ENCODE data around the gene EMID1.

DNA sequence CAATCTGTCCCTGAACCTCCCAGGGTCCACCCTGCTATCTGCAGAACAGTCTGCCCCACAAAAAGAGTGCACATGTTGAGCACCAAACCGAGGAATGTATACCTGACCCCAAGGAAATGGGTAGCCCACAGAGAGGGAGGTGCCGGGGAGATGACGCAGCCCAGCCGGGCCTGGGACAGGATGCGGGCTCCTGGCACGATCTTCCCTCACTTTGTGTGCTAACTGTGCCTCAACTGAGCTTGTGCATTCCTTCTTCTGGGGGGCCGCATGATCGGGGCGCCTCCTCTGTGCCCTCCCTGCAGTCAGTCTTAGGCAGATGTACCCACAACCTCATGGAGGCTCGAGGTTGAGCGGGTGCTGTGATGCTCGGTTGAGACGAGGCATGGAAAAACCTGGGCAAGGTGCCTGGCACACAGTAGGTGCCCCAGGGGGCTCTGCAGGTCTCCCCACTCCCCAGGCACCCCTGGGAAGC, 103.1 kb downstream of the EMID1 start:
- no peak for TF ChIP-seq POLR2A (IDR thresholded peaks at IDR 0.05)
- TF ChIP-seq, protein P1, sequence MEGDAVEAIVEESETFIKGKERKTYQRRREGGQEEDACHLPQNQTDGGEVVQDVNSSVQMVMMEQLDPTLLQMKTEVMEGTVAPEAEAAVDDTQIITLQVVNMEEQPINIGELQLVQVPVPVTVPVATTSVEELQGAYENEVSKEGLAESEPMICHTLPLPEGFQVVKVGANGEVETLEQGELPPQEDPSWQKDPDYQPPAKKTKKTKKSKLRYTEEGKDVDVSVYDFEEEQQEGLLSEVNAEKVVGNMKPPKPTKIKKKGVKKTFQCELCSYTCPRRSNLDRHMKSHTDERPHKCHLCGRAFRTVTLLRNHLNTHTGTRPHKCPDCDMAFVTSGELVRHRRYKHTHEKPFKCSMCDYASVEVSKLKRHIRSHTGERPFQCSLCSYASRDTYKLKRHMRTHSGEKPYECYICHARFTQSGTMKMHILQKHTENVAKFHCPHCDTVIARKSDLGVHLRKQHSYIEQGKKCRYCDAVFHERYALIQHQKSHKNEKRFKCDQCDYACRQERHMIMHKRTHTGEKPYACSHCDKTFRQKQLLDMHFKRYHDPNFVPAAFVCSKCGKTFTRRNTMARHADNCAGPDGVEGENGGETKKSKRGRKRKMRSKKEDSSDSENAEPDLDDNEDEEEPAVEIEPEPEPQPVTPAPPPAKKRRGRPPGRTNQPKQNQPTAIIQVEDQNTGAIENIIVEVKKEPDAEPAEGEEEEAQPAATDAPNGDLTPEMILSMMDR (IDR thresholded peaks at IDR 0.05): no peak
